GM12892 (cell line): ENCODE measurements around the gene CTSC.

Experiments
- POLR2A ChIP-seq: IDR thresholded peaks from 2 replicates; pipeline ENCODE4 v1.6.1; 2011; ENCODE audit warnings: low read depth, low read length, control low read depth
- POLR2AphosphoS5 ChIP-seq: IDR thresholded peaks from 2 replicates; pipeline ENCODE4 v1.6.1; 2011; ENCODE audit warnings: low read depth, low read length, control low read depth
- TAF1 ChIP-seq: IDR thresholded peaks from 2 replicates; pipeline ENCODE4 v1.6.1; 2011; ENCODE audit warnings: low read depth, mild to moderate bottlenecking, control low read depth, low read length, borderline replicate concordance

DNA sequence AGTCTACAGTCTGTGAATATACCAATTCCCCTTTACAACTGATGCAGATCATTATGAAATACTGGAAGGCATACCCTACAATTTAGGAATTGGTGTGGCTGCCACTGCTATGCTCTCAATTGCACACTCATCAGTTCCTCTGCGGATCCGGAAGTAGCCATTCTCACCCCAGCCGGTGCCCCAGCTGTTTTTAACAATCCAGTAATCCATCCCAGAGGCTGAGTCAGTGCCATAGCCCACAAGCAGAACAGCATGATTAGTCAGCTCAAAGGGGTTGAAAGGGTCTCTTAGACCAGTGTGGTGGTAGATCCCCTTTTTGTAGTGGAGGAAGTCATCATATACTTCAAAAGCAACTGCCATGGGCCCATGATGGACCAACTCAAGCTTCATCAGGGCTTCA is 43.6 kb downstream of the CTSC start:
- no peak for TF ChIP-seq POLR2AphosphoS5
- TF ChIP-seq POLR2A: no peak
- TF ChIP-seq TAF1: no peak
